HG03280 (cell line): ENCODE measurements around the gene ADRM1.

Experiments
- ATAC-seq: cut with Tn5 transposase; IDR thresholded peaks from one replicate; pipeline ENCODE4 v1.9.1; 2021; ENCODE audit warnings: mild to moderate bottlenecking, moderate library complexity; ENCODE audit not compliant: unreplicated experiment

ADRM1 gene

GRCh38 chr20:62309198-62309944 is 6.6 kb downstream of the ADRM1 start:
- no peak for ATAC-seq

- no peak for ATAC-seq
Measured at GRCh38 chr20:62309947-62310756, 7.4 kb downstream of the ADRM1 start.

GRCh38 chr20:62310757-62311121 is 7.9 kb downstream of the ADRM1 start:
- no peak for ATAC-seq

- ATAC-seq: no peak
Measured at GRCh38 chr20:62311150-62311549, 8.4 kb downstream of the ADRM1 start.

- ATAC-seq: no peak
Measured at GRCh38 chr20:62311832-62312661, 9.2 kb downstream of the ADRM1 start.

- no peak for ATAC-seq
Measured at GRCh38 chr20:62312662-62312977, 9.8 kb downstream of the ADRM1 start.

- no peak for ATAC-seq
Measured at GRCh38 chr20:62313021-62313420, 10.2 kb downstream of the ADRM1 start.

- ATAC-seq: no peak
Measured at GRCh38 chr20:62313460-62314338, 10.9 kb downstream of the ADRM1 start.

GRCh38 chr20:62314339-62314638 is 11.5 kb downstream of the ADRM1 start:
- no peak for ATAC-seq

- no peak for ATAC-seq
Measured at GRCh38 chr20:62314711-62315302, 12.0 kb downstream of the ADRM1 start.

GRCh38 chr20:62315773-62316172 is 13.0 kb downstream of the ADRM1 start:
- no peak for ATAC-seq

- ATAC-seq: no peak
Measured at GRCh38 chr20:62316331-62317166, 13.8 kb downstream of the ADRM1 start.

GRCh38 chr20:62317167-62317655 is 14.4 kb downstream of the ADRM1 start:
- ATAC-seq: no peak

GRCh38 chr20:62318400-62319345 is 15.9 kb downstream of the ADRM1 start:
- no peak for ATAC-seq

- no peak for ATAC-seq
Measured at GRCh38 chr20:62319346-62319909, 16.6 kb downstream of the ADRM1 start.

- ATAC-seq: no peak
Measured at GRCh38 chr20:62320581-62321354, 18.0 kb downstream of the ADRM1 start.

GRCh38 chr20:62321521-62321948 is 18.7 kb downstream of the ADRM1 start:
- ATAC-seq: no peak
